Activated naive CD4-positive, alpha-beta T cell (primary cell): ENCODE results near the gene TP53AIP1.

Source experiments
- DNase-seq, 4 experiments: peaks; one replicate each; lab custom pipeline; 2025; lab: John Stamatoyannopoulos, UW

Gene TP53AIP1

GRCh38 chr11:128943428-128943976, 831 bp upstream of the TP53AIP1 start:
- DNase-seq: no peak

- no peak for DNase-seq
Observed at GRCh38 chr11:128942272-128942612, 429 bp downstream of the TP53AIP1 start.

- DNase-seq: no peak
Observed at GRCh38 chr11:128941573-128942271, 949 bp downstream of the TP53AIP1 start.

- DNase-seq: no peak
Observed at GRCh38 chr11:128941110-128941509, 1.6 kb downstream of the TP53AIP1 start.

GRCh38 chr11:128940603-128941002, 2.1 kb downstream of the TP53AIP1 start:
- DNase-seq: no peak

- DNase-seq: no peak
Observed at GRCh38 chr11:128940156-128940555, 2.5 kb downstream of the TP53AIP1 start.

- no peak for DNase-seq
Observed at GRCh38 chr11:128939591-128939990, 3.1 kb downstream of the TP53AIP1 start.

- DNase-seq: no peak
Observed at GRCh38 chr11:128938156-128938885, 4.3 kb downstream of the TP53AIP1 start.

GRCh38 chr11:128937480-128937879, 5.2 kb downstream of the TP53AIP1 start:
- no peak for DNase-seq

- no peak for DNase-seq
Observed at GRCh38 chr11:128936606-128937251, 5.9 kb downstream of the TP53AIP1 start.

- no peak for DNase-seq
Observed at GRCh38 chr11:128934926-128935325, 7.7 kb downstream of the TP53AIP1 start.

GRCh38 chr11:128934351-128934750, 8.3 kb downstream of the TP53AIP1 start:
- no peak for DNase-seq

GRCh38 chr11:128933481-128934178, 9.0 kb downstream of the TP53AIP1 start:
- DNase-seq: no peak

- DNase-seq: no peak
Observed at GRCh38 chr11:128931668-128932067, 11.0 kb downstream of the TP53AIP1 start.

- DNase-seq: no peak
Observed at GRCh38 chr11:128931066-128931465, 11.6 kb downstream of the TP53AIP1 start.

- no peak for DNase-seq
Observed at GRCh38 chr11:128929991-128930390, 12.7 kb downstream of the TP53AIP1 start.

- no peak for DNase-seq
Observed at GRCh38 chr11:128929468-128929867, 13.2 kb downstream of the TP53AIP1 start.

- no peak for DNase-seq
Observed at GRCh38 chr11:128928400-128928799, 14.3 kb downstream of the TP53AIP1 start.

GRCh38 chr11:128927683-128928336, 14.9 kb downstream of the TP53AIP1 start:
- DNase-seq: no peak

- DNase-seq: no peak
Observed at GRCh38 chr11:128927108-128927461, 15.6 kb downstream of the TP53AIP1 start.

GRCh38 chr11:128926437-128927107, 16.1 kb downstream of the TP53AIP1 start:
- DNase-seq: no peak
